Heart right ventricle (tissue), 16 donors: Measurements from ENCODE around the gene GABRP. TPM values are rescaled to one million over a fixed set of nuclear protein-coding genes. Genes with fewer than 3 reads are reported as not detected.

ENCODE experiments used
- ATAC-seq, 8 donors: fragments of 200-7000 bp; cut with Tn5 transposase; one replicate each; pipeline ENCODE4 v1.9.1; 2020; ENCODE audit warnings: mild to moderate bottlenecking in 8 of 8, moderate library complexity in 8 of 8, moderate number of reproducible peaks in 1 of 8
- DNase-seq, 2 donors: peaks; one replicate each; pipeline ENCODE4 v3.0.0-alpha.2; 2020
- H3K27ac ChIP-seq, 10 donors: fragments of 200-600 bp; sonication (generic) in 2 of 10; one replicate each; pipeline versions ENCODE4 v1.5.0 to v1.8.0; 2020 to 2022; ENCODE audit warnings: mild to moderate bottlenecking in 3 of 10
- H3K27me3 ChIP-seq, 7 donors: fragments of 200-600 bp; one replicate each; pipeline ENCODE4 v1.8.0; 2021 to 2022; ENCODE audit warnings: mild to moderate bottlenecking in 2 of 7
- H3K36me3 ChIP-seq, 9 donors: fragments of 200-600 bp; sonication (generic) in 1 of 9; one replicate each; pipeline versions ENCODE4 v1.5.0 to v1.8.0; 2020 to 2022; ENCODE audit warnings: mild to moderate bottlenecking in 2 of 9
- H3K4me1 ChIP-seq, 9 donors: fragments of 200-600 bp; sonication (generic) in 1 of 9; one replicate each; pipeline versions ENCODE4 v1.5.0 to v1.8.0; 2020 to 2022; ENCODE audit warnings: mild to moderate bottlenecking in 4 of 9
- H3K4me3 ChIP-seq, 10 donors: fragments of 200-600 bp; sonication (generic) in 2 of 10; one replicate each; pipeline versions ENCODE4 v1.5.0 to v1.8.0; 2020 to 2022; ENCODE audit warnings: mild to moderate bottlenecking in 7 of 10, moderate library complexity in 2 of 10
- H3K9me3 ChIP-seq, 11 donors: fragments of 200-600 bp in 10 of 11; sonication (generic) in 2 of 11; one replicate each; pipeline versions ENCODE4 v1.5.0 to v1.8.0; 2013 to 2022; ENCODE audit warnings: mild to moderate bottlenecking in 2 of 11, control low read depth in 1 of 11, moderate library complexity in 1 of 11
- CTCF ChIP-seq, 9 donors: fragments of 200-600 bp; sonication (generic) in 2 of 9; IDR thresholded peaks; one replicate each; pipeline versions ENCODE4 v1.5.0 to v1.8.0; 2021 to 2022; ENCODE audit warnings: antibody characterized with exemption in 9 of 9, mild to moderate bottlenecking in 5 of 9, moderate library complexity in 1 of 9
- WGBS, 2 donors: extraction: QIAGEN DNeasy Blood & Tissue Kit; methylation state at CpG; one replicate each; pipeline ENCODE4 v1.1.7; 2013; ENCODE audit warnings: inconsistent platforms in 1 of 2; 5-methylcytosine and 5-hydroxymethylcytosine counted together
- intact Hi-C, 10 donors: fragments of 100-400 bp; cut with DNase I; formaldehyde crosslinking; loops; one replicate each; pipeline versions ENCODE4 v1.11.1 to v1.14.2; 2022
- polyA plus RNA-seq, 2 donors: library from polyadenylated mRNA; stranded (reverse); fragments of 200-250 nt; gene quantifications; one replicate each; pipeline ENCODE4 v1.2.3, GENCODE V29; 2013
- total RNA-seq, 10 donors: library from RNA; stranded (reverse); fragmentation: NEBNext Ultra II Directional in 3 of 10; extraction: Animal tissue kit (Norgen Biotek cat#: 25700) in 3 of 10; gene quantifications; one replicate each; pipeline versions ENCODE4 v1.2.1 to v1.2.4, GENCODE V29; 2021 to 2023
- donor health status: Arrhythmogenic right ventricular cardiomyopathy.
- donor health status: ischemic (EF 13 %, LVEDD 7.1; RV severe dilation, severe dysfunction).
- donor health status: healthy with polysubstance abuse.
- donor health status: DM: no; HTN: yes; CAD: no.
- donor health status: DM: no; HTN: no; CAD: no.
- donor health status: ischemic (EF 25% LVEDD 6.9; RV normal size, moderate dysfunction).
- donor health status: ischemic (EF 25% LVEDD 5.7; RV mildly dilated, moderate dysfunction).
- donor health status: healthy.
- donor health status: DM: yes; HTN: yes; CAD: no.
- donor health status: Ischemic cardiomyopathy.
- donor health status: ischemic (EF 35%, LVEDD 5.7; RV mildly dilated, moderate dysfunction).
- donor health status: nonischemic (EF 11% LVEDD 7.7; RV severe dilation, severe dysfunction).
- donor health status: DM: yes; HTN: yes; CAD: no.
- donor health status: PGD.
- donor health status: ischemic (EF 29% LVEDD 5.4; RV normal size, mild dysfunction).
- donor health status: nonischemic (EF 23%, LVEDD 6.1; RV moderate dilation, normal function).

Gene GABRP
- total and polyA plus RNA-seq, 12 donors: 0.07 to 1.6 (median 0.46) TPM; not detected in 1

- TF ChIP-seq CTCF (IDR thresholded peaks at IDR 0.05): no peak
- Histone ChIP-seq H3K4me1 (peaks cover 0 to 17% (median 6%) of the 10 kb centered on the region in 9 donors), H3K27ac (no peak overlapping the region), H3K27me3 (peaks cover 0 to 28% (median 0%) of the 10 kb centered on the region in 7 donors), H3K9me3 (peaks cover 0 to 26% (median 20%) of the 10 kb centered on the region in 11 donors), H3K4me3 (peak overlapping the region in 7 of 10 donors; percentile 64 to 80 (median 70)), H3K36me3 (no peaks in the 10 kb centered on the region)
- 90 to 95% methylated on average over 5 of the region's 5 CpGs for WGBS, 2 donors
- DNase-seq (no peak), ATAC-seq (no peak)
- intact Hi-C loops: no loop called here
Measured at GRCh38 chr5:170860818-170861666, 77.5 kb downstream of the GABRP start.

GRCh38 chr5:170861667-170861916, 78.1 kb downstream of the GABRP start:
- peaks cover 0 to 17% (median 6%) of the 10 kb centered on the region in 9 donors for H3K4me1 ChIP-seq
- H3K4me3 ChIP-seq: peak overlapping the region; percentile 50 to 80 (median 70)
- no peaks in the 10 kb centered on the region for H3K36me3 ChIP-seq
- H3K27me3 ChIP-seq: peaks cover 0 to 28% (median 0%) of the 10 kb centered on the region in 7 donors
- DNase-seq (peak in 1 of 2 donors; percentile 35), ATAC-seq (no peak)
- no peak for TF ChIP-seq CTCF (IDR thresholded peaks at IDR 0.05)
- intact Hi-C loops: no loop called here
- WGBS, 2 donors: 9 to 13% methylated on average over 26 of the region's 26 CpGs
- peak overlapping the region in 1 of 10 donors; percentile 75 for H3K27ac ChIP-seq
- H3K9me3 ChIP-seq: peaks cover 0 to 26% (median 20%) of the 10 kb centered on the region in 11 donors

GRCh38 chr5:170861917-170862766, 78.6 kb downstream of the GABRP start, which contains the start of gene RANBP17:
TSS of gene RANBP17 (plus strand) at chr5:170862018.
- DNase-seq (peak; percentile 9 to 56), ATAC-seq (peak; percentile 85 to 97 (median 94))
- Histone ChIP-seq H3K4me3 (peak within 1 kb of the TSS; percentile 50 to 80 (median 70)), H3K27ac (peak within 1 kb of the TSS in 9 of 10 donors; percentile 0 to 75 (median 58)), H3K27me3 (peaks cover 0 to 28% (median 0%) of the 10 kb centered on the region in 7 donors), H3K9me3 (peaks cover 0 to 26% (median 20%) of the 10 kb centered on the region in 11 donors), H3K36me3 (no peaks in the 10 kb centered on the region), H3K4me1 (peaks cover 0 to 17% (median 6%) of the 10 kb centered on the region in 9 donors)
- peak in 3 of 9 donors; percentile 3 to 40 (median 21) for TF ChIP-seq CTCF (IDR thresholded peaks at IDR 0.05)
- 1% methylated on average over 75 to 100 of the region's 102 CpGs for WGBS, 2 donors
- intact Hi-C loops: no loop called here

GRCh38 chr5:170863646-170864045, 80.1 kb downstream of the GABRP start:
- no peak for TF ChIP-seq CTCF (IDR thresholded peaks at IDR 0.05)
- no peak overlapping the region for H3K27ac ChIP-seq
- ATAC-seq (no peak), DNase-seq (no peak)
- peaks cover 0 to 17% (median 6%) of the 10 kb centered on the region in 9 donors for H3K4me1 ChIP-seq
- H3K36me3 ChIP-seq: no peaks in the 10 kb centered on the region
- 95 to 96% methylated on average over 3 of the region's 3 CpGs for WGBS, 2 donors
- H3K9me3 ChIP-seq: peaks cover 0 to 26% (median 20%) of the 10 kb centered on the region in 11 donors
- intact Hi-C loops: no loop called here
- peaks cover 0 to 28% (median 0%) of the 10 kb centered on the region in 7 donors for H3K27me3 ChIP-seq
- H3K4me3 ChIP-seq: no peak overlapping the region
